Liver (tissue), 3 donors: Measurements from ENCODE around the gene TLE1.

ENCODE experiments used
- EGR1 ChIP-seq, 2 donors: IDR thresholded peaks; 2 replicates each; pipeline ENCODE4 v1.6.1; 2016 to 2018; ENCODE audit warnings: antibody characterized with exemption in 2 of 2, low read depth in 2 of 2
- FOXA1 ChIP-seq: IDR thresholded peaks from 2 replicates; pipeline ENCODE4 v1.6.1; 2016; ENCODE audit warnings: antibody characterized with exemption
- GABPA ChIP-seq, 2 donors: IDR thresholded peaks in 1 of 2; conservative IDR thresholded peaks in 1 of 2; 2 replicates each; pipeline ENCODE4 v1.6.1; 2016; ENCODE audit warnings: antibody characterized with exemption in 2 of 2, mild to moderate bottlenecking in 1 of 2, moderate library complexity in 1 of 2
- HNF4A ChIP-seq, 2 donors: conservative IDR thresholded peaks; 2 replicates each; pipeline ENCODE4 v1.6.1; 2016; ENCODE audit warnings: antibody characterized with exemption in 2 of 2, mild to moderate bottlenecking in 2 of 2
- JUND ChIP-seq, 2 donors: IDR thresholded peaks; 2 replicates each; pipeline ENCODE4 v1.6.1; 2016; ENCODE audit warnings: antibody characterized with exemption in 2 of 2
- RAD21 ChIP-seq, 2 donors: IDR thresholded peaks; 2 replicates each; pipeline ENCODE4 v1.6.1; 2016; ENCODE audit warnings: antibody characterized with exemption in 2 of 2, mild to moderate bottlenecking in 2 of 2
- RXRA ChIP-seq, 2 donors: IDR thresholded peaks; 2 replicates each; pipeline ENCODE4 v1.6.1; 2017 to 2018; ENCODE audit warnings: antibody characterized with exemption in 2 of 2, mild to moderate bottlenecking in 1 of 2
- SP1 ChIP-seq: IDR thresholded peaks from 2 replicates; pipeline ENCODE4 v1.6.1; 2018; ENCODE audit warnings: antibody characterized with exemption, mild to moderate bottlenecking
- TAF1 ChIP-seq: conservative IDR thresholded peaks from 2 replicates; pipeline ENCODE4 v1.6.1; 2016; ENCODE audit warnings: antibody characterized with exemption, mild to moderate bottlenecking
- YY1 ChIP-seq: IDR thresholded peaks from 2 replicates; pipeline ENCODE4 v1.6.1; 2016; ENCODE audit warnings: antibody characterized with exemption, mild to moderate bottlenecking
- TF ChIP-seq, protein P1 (sequence below): fragments of 150-350 bp; IDR thresholded peaks from 2 replicates; pipeline ENCODE4 v1.5.1; 2017; ENCODE audit warnings: improper control_type of control experiment, low read depth, low read length; ENCODE audit not compliant: missing input control
- TF ChIP-seq, protein P2 (sequence below): IDR thresholded peaks from 2 replicates; pipeline ENCODE4 v1.6.1; 2016; ENCODE audit warnings: antibody characterized with exemption
- TF ChIP-seq, protein P3 (sequence below): IDR thresholded peaks from 2 replicates; pipeline ENCODE4 v1.6.1; 2016; ENCODE audit warnings: antibody characterized with exemption, mild to moderate bottlenecking
- TF ChIP-seq, protein P4 (sequence below): IDR thresholded peaks from 2 replicates; pipeline ENCODE4 v1.6.1; 2016; ENCODE audit warnings: antibody characterized with exemption
- donor health status: healthy.
- donor health status: healthy.

DNA sequence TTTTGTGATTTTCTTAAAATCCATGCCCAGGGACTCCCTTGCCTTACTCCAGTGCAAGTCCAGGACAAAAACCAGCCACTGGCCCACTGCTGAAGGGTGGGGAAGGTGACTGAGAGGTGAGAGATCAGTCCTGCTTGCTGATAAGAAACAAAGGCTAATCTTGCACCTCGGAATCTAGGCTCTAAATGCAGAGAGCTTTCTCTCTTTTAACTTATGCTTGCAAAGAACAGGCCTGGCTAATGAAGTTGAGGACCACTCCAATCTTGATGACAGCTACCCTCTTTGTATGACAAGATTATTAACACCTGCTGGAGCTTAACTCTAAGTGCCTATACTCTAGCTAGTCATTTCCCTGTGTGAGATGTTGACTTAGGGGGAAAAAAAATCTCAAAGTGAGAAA is 8.8 kb downstream of the TLE1 start:
- TF ChIP-seq, protein P1, sequence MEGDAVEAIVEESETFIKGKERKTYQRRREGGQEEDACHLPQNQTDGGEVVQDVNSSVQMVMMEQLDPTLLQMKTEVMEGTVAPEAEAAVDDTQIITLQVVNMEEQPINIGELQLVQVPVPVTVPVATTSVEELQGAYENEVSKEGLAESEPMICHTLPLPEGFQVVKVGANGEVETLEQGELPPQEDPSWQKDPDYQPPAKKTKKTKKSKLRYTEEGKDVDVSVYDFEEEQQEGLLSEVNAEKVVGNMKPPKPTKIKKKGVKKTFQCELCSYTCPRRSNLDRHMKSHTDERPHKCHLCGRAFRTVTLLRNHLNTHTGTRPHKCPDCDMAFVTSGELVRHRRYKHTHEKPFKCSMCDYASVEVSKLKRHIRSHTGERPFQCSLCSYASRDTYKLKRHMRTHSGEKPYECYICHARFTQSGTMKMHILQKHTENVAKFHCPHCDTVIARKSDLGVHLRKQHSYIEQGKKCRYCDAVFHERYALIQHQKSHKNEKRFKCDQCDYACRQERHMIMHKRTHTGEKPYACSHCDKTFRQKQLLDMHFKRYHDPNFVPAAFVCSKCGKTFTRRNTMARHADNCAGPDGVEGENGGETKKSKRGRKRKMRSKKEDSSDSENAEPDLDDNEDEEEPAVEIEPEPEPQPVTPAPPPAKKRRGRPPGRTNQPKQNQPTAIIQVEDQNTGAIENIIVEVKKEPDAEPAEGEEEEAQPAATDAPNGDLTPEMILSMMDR: no peak
- no peak for TF ChIP-seq SP1
- TF ChIP-seq, protein P2, sequence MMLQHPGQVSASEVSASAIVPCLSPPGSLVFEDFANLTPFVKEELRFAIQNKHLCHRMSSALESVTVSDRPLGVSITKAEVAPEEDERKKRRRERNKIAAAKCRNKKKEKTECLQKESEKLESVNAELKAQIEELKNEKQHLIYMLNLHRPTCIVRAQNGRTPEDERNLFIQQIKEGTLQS: no peak
- no peak for TF ChIP-seq RAD21 (IDR thresholded peaks at IDR 0.05)
- TF ChIP-seq, protein P3, sequence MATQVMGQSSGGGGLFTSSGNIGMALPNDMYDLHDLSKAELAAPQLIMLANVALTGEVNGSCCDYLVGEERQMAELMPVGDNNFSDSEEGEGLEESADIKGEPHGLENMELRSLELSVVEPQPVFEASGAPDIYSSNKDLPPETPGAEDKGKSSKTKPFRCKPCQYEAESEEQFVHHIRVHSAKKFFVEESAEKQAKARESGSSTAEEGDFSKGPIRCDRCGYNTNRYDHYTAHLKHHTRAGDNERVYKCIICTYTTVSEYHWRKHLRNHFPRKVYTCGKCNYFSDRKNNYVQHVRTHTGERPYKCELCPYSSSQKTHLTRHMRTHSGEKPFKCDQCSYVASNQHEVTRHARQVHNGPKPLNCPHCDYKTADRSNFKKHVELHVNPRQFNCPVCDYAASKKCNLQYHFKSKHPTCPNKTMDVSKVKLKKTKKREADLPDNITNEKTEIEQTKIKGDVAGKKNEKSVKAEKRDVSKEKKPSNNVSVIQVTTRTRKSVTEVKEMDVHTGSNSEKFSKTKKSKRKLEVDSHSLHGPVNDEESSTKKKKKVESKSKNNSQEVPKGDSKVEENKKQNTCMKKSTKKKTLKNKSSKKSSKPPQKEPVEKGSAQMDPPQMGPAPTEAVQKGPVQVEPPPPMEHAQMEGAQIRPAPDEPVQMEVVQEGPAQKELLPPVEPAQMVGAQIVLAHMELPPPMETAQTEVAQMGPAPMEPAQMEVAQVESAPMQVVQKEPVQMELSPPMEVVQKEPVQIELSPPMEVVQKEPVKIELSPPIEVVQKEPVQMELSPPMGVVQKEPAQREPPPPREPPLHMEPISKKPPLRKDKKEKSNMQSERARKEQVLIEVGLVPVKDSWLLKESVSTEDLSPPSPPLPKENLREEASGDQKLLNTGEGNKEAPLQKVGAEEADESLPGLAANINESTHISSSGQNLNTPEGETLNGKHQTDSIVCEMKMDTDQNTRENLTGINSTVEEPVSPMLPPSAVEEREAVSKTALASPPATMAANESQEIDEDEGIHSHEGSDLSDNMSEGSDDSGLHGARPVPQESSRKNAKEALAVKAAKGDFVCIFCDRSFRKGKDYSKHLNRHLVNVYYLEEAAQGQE: no peak
- TF ChIP-seq JUND (IDR thresholded peaks at IDR 0.05): no peak
- TF ChIP-seq TAF1: no peak
- no peak for TF ChIP-seq EGR1 (IDR thresholded peaks at IDR 0.05; ENCODE audit: low read depth in 2 of 2)
- no peak for TF ChIP-seq GABPA (IDR thresholded peaks at IDR 0.05 in 1 of 2, conservative IDR thresholded peaks at IDR 0.05 in 1 of 2)
- no peak for TF ChIP-seq YY1
- no peak for TF ChIP-seq FOXA1
- TF ChIP-seq, protein P4, sequence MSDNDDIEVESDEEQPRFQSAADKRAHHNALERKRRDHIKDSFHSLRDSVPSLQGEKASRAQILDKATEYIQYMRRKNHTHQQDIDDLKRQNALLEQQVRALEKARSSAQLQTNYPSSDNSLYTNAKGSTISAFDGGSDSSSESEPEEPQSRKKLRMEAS: no peak
- TF ChIP-seq RXRA (IDR thresholded peaks at IDR 0.05): no peak
- TF ChIP-seq HNF4A (conservative IDR thresholded peaks at IDR 0.05): no peak
